Activated B cell treated with CpG ODN at 0.5 μM for 24 hours (primary cell): ENCODE results near the gene SLC38A6. TPM values are rescaled to one million over a fixed set of nuclear protein-coding genes. Genes with fewer than 3 reads are reported as not detected.

ENCODE experiments used
- ATAC-seq: fragments of 200-7000 bp; cut with Tn5 transposase; one replicate; pipeline ENCODE4 v1.10.0; 2021; ENCODE audit warnings: low read depth, mild to moderate bottlenecking, moderate library complexity
- CTCF ChIA-PET: fragments of 350-600 bp; sonication (Branson Sonifier 250); formaldehyde crosslinking; loops from one replicate; lab custom pipeline; 2021; ENCODE audit warnings: antibody characterized with exemption; lab: Charles Lee
- POLR2A ChIA-PET: fragments of 350-600 bp; sonication (Branson Sonifier 250); formaldehyde crosslinking; loops from one replicate; lab custom pipeline; 2021; ENCODE audit warnings: antibody characterized with exemption; lab: Charles Lee
- DNase-seq: peaks from one replicate; pipeline ENCODE4 v3.0.0; 2022
- H3K27ac Mint-ChIP-seq: one replicate; pipeline ENCODE4 v1.8.0; 2020; ENCODE audit warnings: mixed read lengths
- H3K27me3 Mint-ChIP-seq: one replicate; pipeline ENCODE4 v1.8.0; 2021; ENCODE audit warnings: mixed read lengths
- H3K36me3 Mint-ChIP-seq: one replicate; pipeline ENCODE4 v1.8.0; 2021; ENCODE audit warnings: low read depth, mixed read lengths
- H3K4me1 Mint-ChIP-seq: one replicate; pipeline ENCODE4 v1.8.0; 2021; ENCODE audit warnings: mixed read lengths
- H3K4me3 Mint-ChIP-seq: one replicate; pipeline ENCODE4 v1.8.0; 2020; ENCODE audit warnings: mild to moderate bottlenecking, mixed read lengths
- H3K9me3 Mint-ChIP-seq: one replicate; pipeline ENCODE4 v1.8.0; 2020; ENCODE audit warnings: mixed read lengths
- intact Hi-C: fragments of 100-400 bp; cut with micrococcal nuclease; formaldehyde crosslinking; loops from one replicate; pipeline ENCODE4 v1.15.1; 2024
- total RNA-seq: library from RNA; stranded (reverse); gene quantifications from 2 replicates; pipeline ENCODE4 v1.2.3, GENCODE V29; 2022
- TF ChIP-seq, protein P1 (sequence below): fragments of 200-600 bp; IDR thresholded peaks from one replicate; pipeline ENCODE4 v1.8.0; 2022; ENCODE audit warnings: antibody characterized with exemption, mild to moderate bottlenecking

The SLC38A6 gene
- total RNA-seq, 1 donor from 2014 or later = 10.8 TPM

DNA sequence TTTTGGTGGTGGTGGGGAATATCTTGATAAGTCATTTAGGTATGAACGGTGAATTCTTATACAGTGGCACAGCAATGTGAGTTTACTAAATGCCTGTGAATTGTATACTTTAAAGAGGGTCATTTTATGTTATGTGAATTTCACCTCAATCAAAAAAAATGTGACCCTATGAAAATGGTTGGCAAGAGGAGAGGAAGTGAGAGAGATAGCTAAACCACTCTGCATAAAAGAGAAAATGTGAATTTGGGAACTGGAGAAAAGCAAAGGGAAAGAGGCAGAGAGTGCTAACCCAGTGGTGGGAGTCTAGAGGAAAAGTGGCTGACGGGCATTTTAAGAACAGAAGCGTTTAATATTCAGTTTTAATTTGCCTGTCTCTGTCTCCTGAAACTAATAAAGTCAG lies 93.8 kb downstream of the SLC38A6 start:
- H3K9me3 Mint-ChIP-seq = peaks cover 2% of the 10 kb centered on the region
- no peaks in the 10 kb centered on the region for H3K36me3 Mint-ChIP-seq
- H3K27me3 Mint-ChIP-seq = no peaks in the 10 kb centered on the region
- DNase-seq = no peak
- H3K4me1 Mint-ChIP-seq = peaks cover 7% of the 10 kb centered on the region
- POLR2A ChIA-PET = no interaction called here
- peak overlapping the region; percentile 6 for H3K27ac Mint-ChIP-seq
- no peak for ATAC-seq
- CTCF ChIA-PET = no interaction called here
- H3K4me3 Mint-ChIP-seq = no peak overlapping the region
- intact Hi-C loops = no loop called here
- TF ChIP-seq, protein P1, sequence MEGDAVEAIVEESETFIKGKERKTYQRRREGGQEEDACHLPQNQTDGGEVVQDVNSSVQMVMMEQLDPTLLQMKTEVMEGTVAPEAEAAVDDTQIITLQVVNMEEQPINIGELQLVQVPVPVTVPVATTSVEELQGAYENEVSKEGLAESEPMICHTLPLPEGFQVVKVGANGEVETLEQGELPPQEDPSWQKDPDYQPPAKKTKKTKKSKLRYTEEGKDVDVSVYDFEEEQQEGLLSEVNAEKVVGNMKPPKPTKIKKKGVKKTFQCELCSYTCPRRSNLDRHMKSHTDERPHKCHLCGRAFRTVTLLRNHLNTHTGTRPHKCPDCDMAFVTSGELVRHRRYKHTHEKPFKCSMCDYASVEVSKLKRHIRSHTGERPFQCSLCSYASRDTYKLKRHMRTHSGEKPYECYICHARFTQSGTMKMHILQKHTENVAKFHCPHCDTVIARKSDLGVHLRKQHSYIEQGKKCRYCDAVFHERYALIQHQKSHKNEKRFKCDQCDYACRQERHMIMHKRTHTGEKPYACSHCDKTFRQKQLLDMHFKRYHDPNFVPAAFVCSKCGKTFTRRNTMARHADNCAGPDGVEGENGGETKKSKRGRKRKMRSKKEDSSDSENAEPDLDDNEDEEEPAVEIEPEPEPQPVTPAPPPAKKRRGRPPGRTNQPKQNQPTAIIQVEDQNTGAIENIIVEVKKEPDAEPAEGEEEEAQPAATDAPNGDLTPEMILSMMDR = no peak

DNA sequence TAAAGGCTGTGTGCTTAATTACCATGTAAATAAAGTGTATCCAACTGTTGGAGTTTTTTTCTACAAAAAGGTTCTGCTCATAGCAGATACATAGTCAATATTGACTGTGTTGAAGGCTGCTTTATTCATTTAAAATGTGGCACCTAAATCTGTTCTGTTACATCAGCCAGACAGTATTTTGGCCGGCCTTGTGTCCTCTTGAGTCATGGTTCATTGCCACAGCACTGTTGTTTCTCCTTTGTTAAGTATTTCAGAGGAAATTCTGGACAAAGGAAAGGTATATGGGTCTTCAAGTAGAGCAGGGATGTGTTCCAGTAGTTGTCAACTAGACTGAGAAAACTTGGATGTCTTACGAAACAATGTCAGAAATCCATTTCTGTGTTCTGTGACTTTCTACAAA lies 95.5 kb downstream of the SLC38A6 start:
- CTCF ChIA-PET = no interaction called here
- H3K27me3 Mint-ChIP-seq = no peaks in the 10 kb centered on the region
- DNase-seq (no peak), ATAC-seq (no peak)
- TF ChIP-seq, protein P1 = no peak
- H3K9me3 Mint-ChIP-seq = no peaks in the 10 kb centered on the region
- H3K36me3 Mint-ChIP-seq = no peaks in the 10 kb centered on the region
- POLR2A ChIA-PET = no interaction called here
- no peak overlapping the region for H3K4me3 Mint-ChIP-seq
- no peak overlapping the region for H3K27ac Mint-ChIP-seq
- intact Hi-C loops = no loop called here
- H3K4me1 Mint-ChIP-seq = peaks cover 21% of the 10 kb centered on the region

DNA sequence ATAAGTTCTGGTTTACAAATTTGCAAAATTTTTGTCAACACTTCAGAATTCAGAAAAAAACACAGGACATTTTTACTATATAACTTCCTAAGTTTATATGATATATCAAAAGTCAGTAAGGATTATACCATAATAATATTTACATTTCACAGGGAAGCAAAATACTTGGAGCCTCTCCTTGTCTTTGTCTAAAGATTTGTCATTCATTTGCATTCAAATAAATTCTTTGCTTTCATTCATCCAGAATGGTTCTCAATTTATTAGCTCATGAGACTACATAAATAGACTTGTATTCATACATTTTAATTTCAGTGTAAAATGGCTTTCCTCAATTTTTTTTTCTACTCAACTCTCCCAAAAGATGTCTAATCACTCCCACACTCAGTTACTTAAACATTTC lies 96.4 kb downstream of the SLC38A6 start:
- H3K36me3 Mint-ChIP-seq = no peaks in the 10 kb centered on the region
- DNase-seq (no peak), ATAC-seq (no peak)
- ChIA-PET POLR2A (no interaction called here), CTCF (no interaction called here)
- no peak overlapping the region for H3K27ac Mint-ChIP-seq
- intact Hi-C loops = no loop called here
- no peaks in the 10 kb centered on the region for H3K27me3 Mint-ChIP-seq
- H3K4me3 Mint-ChIP-seq = no peak overlapping the region
- no peaks in the 10 kb centered on the region for H3K9me3 Mint-ChIP-seq
- TF ChIP-seq, protein P1 = no peak
- peaks cover 22% of the 10 kb centered on the region for H3K4me1 Mint-ChIP-seq

DNA sequence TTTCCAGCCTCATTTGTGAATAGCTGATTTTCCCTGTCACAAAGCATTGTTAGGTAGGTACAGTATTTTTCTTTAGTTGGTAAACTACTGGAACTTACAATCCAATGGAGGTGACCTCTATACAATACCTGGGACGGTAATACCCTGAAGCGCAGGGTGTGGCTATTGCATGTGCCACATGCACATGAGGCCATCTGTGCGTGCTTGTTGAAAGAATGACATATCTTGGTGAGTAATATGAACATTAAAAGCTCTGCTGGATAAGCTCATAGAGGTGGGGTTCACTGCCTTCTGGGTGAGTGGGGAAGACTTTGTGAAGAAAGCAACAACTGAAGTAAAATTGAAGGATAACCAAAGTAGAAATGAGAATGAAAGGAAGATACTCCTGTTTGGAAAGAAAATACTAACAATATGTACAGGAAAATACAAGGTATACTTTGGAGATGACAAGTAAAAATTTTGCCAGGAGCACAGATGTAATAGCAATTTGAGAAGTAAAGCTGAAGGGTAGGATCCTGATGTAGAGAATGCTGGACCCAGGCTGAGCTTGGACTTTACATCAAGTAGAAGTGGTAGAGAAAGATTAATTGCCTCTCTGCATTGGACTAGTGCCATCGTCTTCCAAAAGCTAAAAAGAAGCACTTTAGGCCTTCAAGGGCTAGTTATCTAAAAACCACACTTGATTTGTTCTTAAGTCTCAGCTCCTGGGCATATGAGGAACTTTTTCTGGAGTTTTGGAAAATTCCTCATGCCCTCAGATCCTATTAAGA lies 97.1 kb downstream of the SLC38A6 start:
- no peaks in the 10 kb centered on the region for H3K36me3 Mint-ChIP-seq
- DNase-seq (no peak), ATAC-seq (no peak)
- H3K27ac Mint-ChIP-seq = no peak overlapping the region
- H3K27me3 Mint-ChIP-seq = no peaks in the 10 kb centered on the region
- H3K4me3 Mint-ChIP-seq = no peak overlapping the region
- POLR2A ChIA-PET = interaction anchor here (0.7 to 0.8 kb wide), 3 partner anchors 50 to 763 kb away, joined by 3 to 5 read pairs (median 3); no protein-coding TSS in a partner anchor
- intact Hi-C loops = no loop called here
- TF ChIP-seq, protein P1 = no peak
- CTCF ChIA-PET = no interaction called here
- H3K9me3 Mint-ChIP-seq = no peaks in the 10 kb centered on the region
- peaks cover 25% of the 10 kb centered on the region for H3K4me1 Mint-ChIP-seq

DNA sequence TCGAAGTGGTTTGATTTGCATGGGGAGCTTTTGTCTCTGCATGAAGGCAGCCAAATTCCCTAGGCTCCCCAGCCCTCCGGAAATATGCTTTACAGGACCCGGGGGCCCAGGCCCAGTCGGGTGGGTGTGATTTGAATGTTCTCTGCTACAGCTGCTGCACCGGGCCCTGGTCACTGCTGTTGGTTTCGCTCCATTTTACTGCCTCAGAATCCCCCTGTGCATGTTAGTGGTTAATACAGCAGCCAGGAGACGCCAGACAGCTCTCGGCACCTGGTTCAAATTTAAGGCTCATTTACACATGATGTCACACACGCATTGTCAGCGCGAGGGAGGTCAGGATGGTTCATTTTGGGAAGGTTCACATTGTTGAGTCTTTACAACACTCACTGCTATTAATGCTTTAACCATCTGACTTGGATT lies 99.6 kb downstream of the SLC38A6 start:
- Mint-ChIP-seq H3K27ac (peak overlapping the region; percentile 36), H3K27me3 (no peaks in the 10 kb centered on the region), H3K9me3 (no peaks in the 10 kb centered on the region), H3K4me1 (peaks cover 20% of the 10 kb centered on the region), H3K36me3 (no peaks in the 10 kb centered on the region), H3K4me3 (peak overlapping the region; percentile 30)
- peak; percentile 22 for DNase-seq
- peak; percentile 93 for ATAC-seq
- ChIA-PET POLR2A (interaction anchor here (1.2 kb wide), 1 partner anchor 46 kb away, joined by 5 read pairs; no protein-coding TSS in a partner anchor), CTCF (no interaction called here)
- intact Hi-C loops = loop anchor here (1.0 to 5.0 kb wide), 3 partner anchors 26 to 48 kb away; no protein-coding TSS in a partner anchor
- TF ChIP-seq, protein P1 = no peak
